Left lung (tissue), 10 donors: ENCODE measurements around the gene STK16. TPM values are rescaled to one million over a fixed set of nuclear protein-coding genes. Genes with fewer than 3 reads are reported as not detected.
A peak's percentile ranks its signal among the peaks of the same experiment; 100 is the strongest.

ENCODE experiments used
- ATAC-seq: fragments of 200-7000 bp; cut with Tn5 transposase; one replicate; pipeline ENCODE4 v1.9.1; 2020; ENCODE audit warnings: moderate library complexity
- DNase-seq, 4 donors: peaks; one replicate each; pipeline ENCODE4 v3.0.0-alpha.2; 2013 to 2020
- H3K27ac ChIP-seq, 2 donors: fragments of 200-600 bp; sonication (generic) in 1 of 2; one replicate each; pipeline versions ENCODE4 v1.5.0 to v1.8.0; 2020 to 2021
- H3K27me3 ChIP-seq, 2 donors: fragments of 200-600 bp; sonication (generic) in 1 of 2; one replicate each; pipeline versions ENCODE4 v1.5.0 to v1.8.0; 2020 to 2021
- H3K36me3 ChIP-seq, 2 donors: fragments of 200-600 bp; sonication (generic) in 1 of 2; one replicate each; pipeline versions ENCODE4 v1.5.0 to v1.8.0; 2020 to 2021
- H3K4me1 ChIP-seq, 2 donors: fragments of 200-600 bp; one replicate each; pipeline ENCODE4 v1.8.0; 2021
- H3K4me3 ChIP-seq, 2 donors: fragments of 200-600 bp; sonication (generic) in 1 of 2; one replicate each; pipeline versions ENCODE4 v1.5.0 to v1.8.0; 2020 to 2021; ENCODE audit warnings: mild to moderate bottlenecking in 1 of 2
- H3K9me3 ChIP-seq, 2 donors: fragments of 200-600 bp; sonication (generic) in 1 of 2; one replicate each; pipeline versions ENCODE4 v1.5.0 to v1.8.0; 2020 to 2021
- intact Hi-C, 2 donors: fragments of 100-400 bp; cut with DNase I; formaldehyde crosslinking; loops; one replicate each; pipeline versions ENCODE4 v1.11.2 to v1.14.2; 2022
- polyA plus RNA-seq, 6 donors: library from polyadenylated mRNA; unstranded; fragments of 120-200 nt; gene quantifications; one replicate each; pipeline ENCODE4 v1.2.1, GENCODE V29; 2013; ENCODE audit not compliant: insufficient read length in 6 of 6
- total RNA-seq, 2 donors: library from RNA; stranded (reverse); fragmentation: NEBNext Ultra II Directional; extraction: Animal tissue kit (Norgen Biotek cat#: 25700); gene quantifications; one replicate each; pipeline ENCODE4 v1.2.1, GENCODE V29; 2021
- TF ChIP-seq, protein P1 (sequence below), 2 donors: fragments of 200-600 bp; sonication (generic) in 1 of 2; IDR thresholded peaks; one replicate each; pipeline versions ENCODE4 v1.5.0 to v1.8.0; 2021; ENCODE audit warnings: antibody characterized with exemption in 2 of 2
- donor health status: DM: no; HTN: yes; CAD: no.
- donor health status: DM: no; HTN: no; CAD: no.

Gene STK16
- total and polyA plus RNA-seq, 8 donors, result 23.9 to 35.6 (median 33.1) TPM

GRCh38 chr2:219225350-219225749 lies 19.9 kb upstream of the STK16 start:
- intact Hi-C loops, result no loop called here
- Histone ChIP-seq H3K27ac (peak overlapping the region in 1 of 2 donors; percentile 57), H3K36me3 (peaks cover 0 to 67% of the 10 kb centered on the region in 2 donors), H3K27me3 (no peaks in the 10 kb centered on the region), H3K4me3 (no peak overlapping the region), H3K4me1 (peaks cover 16 to 47% of the 10 kb centered on the region in 2 donors), H3K9me3 (no peaks in the 10 kb centered on the region)
- ATAC-seq (no peak), DNase-seq (peak in 1 of 4 donors; percentile 45)
- TF ChIP-seq, protein P1, sequence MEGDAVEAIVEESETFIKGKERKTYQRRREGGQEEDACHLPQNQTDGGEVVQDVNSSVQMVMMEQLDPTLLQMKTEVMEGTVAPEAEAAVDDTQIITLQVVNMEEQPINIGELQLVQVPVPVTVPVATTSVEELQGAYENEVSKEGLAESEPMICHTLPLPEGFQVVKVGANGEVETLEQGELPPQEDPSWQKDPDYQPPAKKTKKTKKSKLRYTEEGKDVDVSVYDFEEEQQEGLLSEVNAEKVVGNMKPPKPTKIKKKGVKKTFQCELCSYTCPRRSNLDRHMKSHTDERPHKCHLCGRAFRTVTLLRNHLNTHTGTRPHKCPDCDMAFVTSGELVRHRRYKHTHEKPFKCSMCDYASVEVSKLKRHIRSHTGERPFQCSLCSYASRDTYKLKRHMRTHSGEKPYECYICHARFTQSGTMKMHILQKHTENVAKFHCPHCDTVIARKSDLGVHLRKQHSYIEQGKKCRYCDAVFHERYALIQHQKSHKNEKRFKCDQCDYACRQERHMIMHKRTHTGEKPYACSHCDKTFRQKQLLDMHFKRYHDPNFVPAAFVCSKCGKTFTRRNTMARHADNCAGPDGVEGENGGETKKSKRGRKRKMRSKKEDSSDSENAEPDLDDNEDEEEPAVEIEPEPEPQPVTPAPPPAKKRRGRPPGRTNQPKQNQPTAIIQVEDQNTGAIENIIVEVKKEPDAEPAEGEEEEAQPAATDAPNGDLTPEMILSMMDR (IDR thresholded peaks at IDR 0.05), result no peak

DNA sequence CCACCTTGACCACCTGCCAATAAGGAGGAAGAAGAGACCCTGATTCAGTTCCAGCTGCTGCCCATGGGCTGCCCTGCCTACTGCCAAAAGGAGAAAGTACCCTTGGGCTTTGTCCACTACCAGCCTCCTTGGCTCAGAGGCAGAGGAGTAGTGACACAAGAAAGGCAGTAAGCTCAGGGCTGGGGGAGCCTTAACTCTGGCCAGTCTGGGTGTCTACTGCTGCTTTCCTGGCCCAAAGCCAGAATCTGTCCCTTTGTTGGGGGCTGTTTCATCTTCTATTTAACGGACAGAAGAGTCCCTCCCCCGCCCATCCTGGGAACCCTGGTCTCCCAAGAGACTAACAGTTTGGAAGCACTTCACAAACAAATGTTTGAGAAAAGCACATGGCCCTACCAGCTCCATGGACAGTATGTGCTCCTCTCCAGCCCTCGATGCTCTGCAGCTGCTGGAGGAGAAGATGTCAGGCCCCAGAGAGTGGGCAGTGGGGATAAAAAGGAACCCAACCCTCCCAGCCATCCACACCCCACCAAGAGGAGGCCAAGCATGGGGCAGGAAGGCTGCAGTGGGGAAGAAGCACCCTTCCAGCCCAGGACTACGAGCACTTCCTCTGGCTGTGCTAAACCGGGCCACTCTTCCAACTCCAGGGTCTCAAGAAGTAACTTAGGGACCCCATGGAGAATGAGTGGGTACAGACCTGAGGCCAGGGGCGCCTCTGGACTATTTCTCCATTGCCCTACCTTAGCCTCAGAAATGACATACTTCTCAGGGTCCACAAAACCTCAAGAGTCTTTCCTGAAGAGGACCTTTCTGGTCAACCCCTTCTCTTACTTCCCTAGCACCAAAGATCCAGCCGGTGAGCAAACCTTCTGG lies 17.0 kb upstream of the STK16 start:
- H3K4me3 ChIP-seq, result peak overlapping the region; percentile 79 to 92
- DNase-seq, result no peak
- intact Hi-C loops, result no loop called here
- H3K27me3 ChIP-seq, result no peaks in the 10 kb centered on the region
- H3K27ac ChIP-seq, result peak overlapping the region; percentile 95
- H3K36me3 ChIP-seq, result peaks cover 0 to 50% of the 10 kb centered on the region in 2 donors
- no peaks in the 10 kb centered on the region for H3K9me3 ChIP-seq
- peaks cover 23 to 59% of the 10 kb centered on the region in 2 donors for H3K4me1 ChIP-seq
- no peak for ATAC-seq
- TF ChIP-seq, protein P1 (IDR thresholded peaks at IDR 0.05), result no peak

DNA sequence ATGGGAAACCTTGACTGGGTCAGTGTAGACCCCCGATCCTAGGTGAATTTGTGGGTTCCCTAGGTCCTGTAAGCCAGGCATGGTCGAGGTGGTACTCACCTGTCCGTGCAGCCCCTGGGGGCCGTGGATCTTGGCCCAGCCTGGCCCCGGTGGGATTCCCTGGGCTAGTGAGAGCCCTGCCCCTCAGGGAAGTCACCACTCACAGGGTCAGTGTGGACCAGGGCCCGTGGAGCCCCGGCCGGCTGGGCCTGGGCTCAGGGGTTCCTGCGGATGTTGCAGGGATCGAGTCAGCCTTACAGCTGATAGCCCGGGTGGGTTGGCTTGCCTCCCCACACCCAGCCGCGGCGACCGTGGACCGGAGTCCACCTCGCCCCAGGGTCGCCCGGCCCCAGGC lies 16.4 kb upstream of the STK16 start:
- Histone ChIP-seq H3K36me3 (peaks cover 0 to 50% of the 10 kb centered on the region in 2 donors), H3K27ac (peak overlapping the region; percentile 95), H3K4me1 (peaks cover 23 to 59% of the 10 kb centered on the region in 2 donors), H3K9me3 (no peaks in the 10 kb centered on the region), H3K27me3 (no peaks in the 10 kb centered on the region), H3K4me3 (peak overlapping the region; percentile 79 to 92)
- TF ChIP-seq, protein P1 (IDR thresholded peaks at IDR 0.05), result no peak
- intact Hi-C loops, result no loop called here
- ATAC-seq (peak; percentile 2), DNase-seq (no peak)

DNA sequence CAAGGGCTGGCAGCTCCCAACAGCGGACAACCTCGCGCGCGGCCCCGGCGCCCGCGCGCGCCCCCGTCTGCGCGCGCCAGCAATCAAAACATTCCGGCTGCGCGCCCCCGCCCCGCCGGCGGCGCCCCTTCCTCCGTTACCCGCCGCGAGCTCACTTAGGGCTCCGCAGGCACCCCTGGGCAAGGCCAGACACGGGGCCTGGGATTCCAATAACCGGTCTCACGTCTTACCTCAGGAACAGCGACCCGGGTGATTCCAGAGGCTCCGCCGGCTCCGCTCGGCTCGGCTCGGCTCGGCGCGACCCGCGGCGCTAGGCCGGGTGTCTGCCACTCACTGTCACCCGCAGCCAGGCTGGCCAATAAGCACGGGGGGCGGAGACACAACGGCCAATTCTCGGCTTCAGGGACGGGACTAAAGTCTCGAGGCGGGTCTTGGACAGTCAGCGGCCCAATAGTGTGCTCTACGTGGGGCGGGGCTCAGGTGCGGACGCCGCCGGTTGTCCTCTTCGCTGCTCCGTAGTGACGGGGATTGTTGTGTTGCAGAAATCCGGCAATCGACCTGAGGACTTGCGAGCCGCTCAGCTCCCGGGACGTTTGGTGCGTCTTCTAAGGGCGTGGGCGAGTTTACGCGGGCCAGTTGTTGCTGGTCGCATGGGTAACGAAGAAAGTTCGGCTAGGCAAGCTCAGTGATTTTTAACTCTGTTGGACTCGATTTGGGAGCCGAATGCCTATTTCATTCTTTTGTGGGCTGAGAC lies 15.8 kb upstream of the STK16 start, which contains the start of the genes ANKZF1 and ATG9A:
Gene ANKZF1 (plus strand): TSS at position 502 of the 754 bp plus-strand sequence. CDS start 452 bp downstream, outside the sequence.
Gene ATG9A (minus strand): TSS at position 332 of the 754 bp plus-strand sequence. CDS start 1,612 bp downstream, outside the sequence.
- H3K4me3 ChIP-seq, result peak within 1 kb of the TSS; percentile 79 to 92
- ATAC-seq (peak; percentile 98), DNase-seq (peak; percentile 96 to 99 (median 98))
- TF ChIP-seq, protein P1 (IDR thresholded peaks at IDR 0.05), result no peak
- H3K9me3 ChIP-seq, result no peaks in the 10 kb centered on the region
- intact Hi-C loops, result no loop called here
- H3K27ac ChIP-seq, result peak within 1 kb of the TSS; percentile 95
- H3K27me3 ChIP-seq, result no peaks in the 10 kb centered on the region
- H3K36me3 ChIP-seq, result peaks cover 0 to 50% of the 10 kb centered on the region in 2 donors
- H3K4me1 ChIP-seq, result peaks cover 23 to 58% of the 10 kb centered on the region in 2 donors
